RWPE1 (cell line): ENCODE data around the gene CDKN2AIPNL.

Source experiments
- CTCF ChIA-PET: fragments of 350-600 bp; sonication (Branson Sonifier 250); formaldehyde crosslinking; extraction: SDS; loops from one replicate; lab custom pipeline; 2021; lab: Yijun Ruan, JAX
- POLR2A ChIA-PET: fragments of 400-600 bp; formaldehyde crosslinking; extraction: SDS; loops from one replicate; lab custom pipeline; 2020; ENCODE audit warnings: antibody characterized with exemption; ENCODE audit not compliant: low non-redundant PET; lab: Yijun Ruan, JAX
- DNase-seq: peaks from one replicate; pipeline ENCODE4 v3.0.0; 2012; ENCODE audit warnings: low spot score
- H3K27ac ChIP-seq: fragments of 450-650 bp; 2 replicates; pipeline ENCODE4 v1.5.1; 2017
- TF ChIP-seq, protein P1 (sequence below): fragments of 450-650 bp; conservative IDR thresholded peaks from 2 replicates; pipeline ENCODE4 v1.5.1; 2017; ENCODE audit warnings: low read depth, mild to moderate bottlenecking

Gene CDKN2AIPNL, protein sequence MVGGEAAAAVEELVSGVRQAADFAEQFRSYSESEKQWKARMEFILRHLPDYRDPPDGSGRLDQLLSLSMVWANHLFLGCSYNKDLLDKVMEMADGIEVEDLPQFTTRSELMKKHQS

DNA sequence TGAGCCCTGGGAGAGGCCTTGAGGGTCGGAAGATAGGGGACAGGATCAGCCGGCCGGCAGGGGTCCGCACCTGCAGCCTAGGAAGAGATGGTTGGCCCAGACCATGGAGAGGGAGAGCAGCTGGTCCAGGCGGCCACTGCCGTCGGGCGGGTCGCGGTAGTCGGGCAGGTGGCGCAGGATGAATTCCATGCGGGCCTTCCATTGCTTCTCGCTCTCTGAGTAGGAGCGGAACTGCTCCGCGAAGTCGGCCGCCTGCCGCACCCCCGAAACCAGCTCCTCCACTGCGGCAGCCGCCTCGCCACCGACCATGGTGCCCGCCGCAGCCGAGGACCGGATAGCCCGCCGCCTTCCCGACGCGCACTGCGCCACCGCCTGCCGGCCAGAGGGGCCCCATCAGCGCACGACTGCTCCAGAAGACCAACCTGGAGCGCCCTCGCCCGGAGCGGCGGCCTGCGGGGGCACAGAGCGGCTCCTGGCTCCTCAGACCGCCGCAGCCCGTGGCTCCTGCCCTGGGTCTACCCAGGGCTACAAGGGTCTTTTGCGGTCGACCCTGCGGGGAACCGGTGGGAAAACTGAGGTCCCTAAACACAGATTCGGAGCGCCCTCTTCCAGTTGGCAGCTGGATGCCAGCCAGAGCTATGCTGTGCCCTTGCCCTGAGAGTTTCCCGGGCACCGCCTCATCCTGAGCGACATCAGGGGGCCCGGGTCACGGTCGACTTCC, at the start of gene CDKN2AIPNL:
Gene CDKN2AIPNL, minus strand, starts transcription at position 336 of the 721 bp plus-strand sequence. Its CDS starts 27 bp downstream, at position 309.
- H3K27ac ChIP-seq: peak within 1 kb of the TSS; percentile 80
- DNase-seq: peak; percentile 96
- ChIA-PET POLR2A (interaction anchor here (0.7 to 1.5 kb wide), 6 partner anchors 24 to 114 kb away, joined by 3 to 6 read pairs (median 3); partner anchors contain the start of gene UBE2B), CTCF (interaction anchor here (0.5 to 3.5 kb wide), 23 partner anchors 8 to 1619 kb away, joined by 3 to 34 read pairs (median 4); partner anchors contain the start of gene JADE2)
- TF ChIP-seq, protein P1, sequence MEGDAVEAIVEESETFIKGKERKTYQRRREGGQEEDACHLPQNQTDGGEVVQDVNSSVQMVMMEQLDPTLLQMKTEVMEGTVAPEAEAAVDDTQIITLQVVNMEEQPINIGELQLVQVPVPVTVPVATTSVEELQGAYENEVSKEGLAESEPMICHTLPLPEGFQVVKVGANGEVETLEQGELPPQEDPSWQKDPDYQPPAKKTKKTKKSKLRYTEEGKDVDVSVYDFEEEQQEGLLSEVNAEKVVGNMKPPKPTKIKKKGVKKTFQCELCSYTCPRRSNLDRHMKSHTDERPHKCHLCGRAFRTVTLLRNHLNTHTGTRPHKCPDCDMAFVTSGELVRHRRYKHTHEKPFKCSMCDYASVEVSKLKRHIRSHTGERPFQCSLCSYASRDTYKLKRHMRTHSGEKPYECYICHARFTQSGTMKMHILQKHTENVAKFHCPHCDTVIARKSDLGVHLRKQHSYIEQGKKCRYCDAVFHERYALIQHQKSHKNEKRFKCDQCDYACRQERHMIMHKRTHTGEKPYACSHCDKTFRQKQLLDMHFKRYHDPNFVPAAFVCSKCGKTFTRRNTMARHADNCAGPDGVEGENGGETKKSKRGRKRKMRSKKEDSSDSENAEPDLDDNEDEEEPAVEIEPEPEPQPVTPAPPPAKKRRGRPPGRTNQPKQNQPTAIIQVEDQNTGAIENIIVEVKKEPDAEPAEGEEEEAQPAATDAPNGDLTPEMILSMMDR: peak; percentile 95

DNA sequence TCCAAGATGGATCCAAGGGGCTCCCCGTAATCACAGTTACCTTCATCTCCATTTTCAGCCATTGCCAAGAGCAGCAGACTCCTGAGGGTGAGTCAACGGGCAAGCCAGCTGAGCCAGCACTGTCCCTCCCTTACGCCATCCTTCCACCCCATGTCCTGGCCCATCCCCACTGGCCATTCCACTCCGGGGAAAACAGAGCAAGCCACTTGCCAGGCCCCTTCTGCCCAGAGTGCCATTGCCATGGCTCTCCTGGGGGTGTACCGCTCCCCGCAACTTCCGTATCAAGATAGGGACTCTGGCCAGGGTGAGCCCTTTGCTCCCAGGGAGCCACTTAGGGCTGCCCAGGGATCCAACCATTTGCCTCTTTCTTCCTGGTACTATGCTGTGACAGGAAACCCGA, 48.9 kb upstream of the CDKN2AIPNL start:
- TF ChIP-seq, protein P1: no peak
- no peak for DNase-seq
- ChIA-PET POLR2A (no interaction called here), CTCF (no interaction called here)
- H3K27ac ChIP-seq: peak overlapping the region; percentile 16

DNA sequence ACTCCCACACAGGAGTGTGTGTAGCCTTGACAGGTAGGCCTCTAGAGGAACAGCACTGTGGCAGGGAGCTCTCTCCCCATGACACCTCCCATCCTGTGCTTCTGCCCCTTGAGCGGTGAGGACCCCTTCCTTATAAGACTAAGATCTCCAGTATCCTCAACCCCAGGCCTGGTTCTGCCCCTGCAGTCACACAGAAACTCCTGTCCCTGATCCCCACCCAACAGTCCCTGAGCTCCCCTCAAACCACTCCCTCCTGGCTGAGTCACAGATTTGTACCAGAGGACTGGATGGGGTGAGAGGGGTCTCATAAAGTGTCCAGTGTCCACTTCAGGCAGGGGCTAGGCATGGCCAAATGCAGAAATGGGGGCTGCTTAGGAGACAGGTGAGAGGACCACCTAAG, 47.8 kb upstream of the CDKN2AIPNL start:
- TF ChIP-seq, protein P1: no peak
- POLR2A ChIA-PET: no interaction called here
- no peak for DNase-seq
- peak overlapping the region; percentile 46 for H3K27ac ChIP-seq
- CTCF ChIA-PET: no interaction called here

DNA sequence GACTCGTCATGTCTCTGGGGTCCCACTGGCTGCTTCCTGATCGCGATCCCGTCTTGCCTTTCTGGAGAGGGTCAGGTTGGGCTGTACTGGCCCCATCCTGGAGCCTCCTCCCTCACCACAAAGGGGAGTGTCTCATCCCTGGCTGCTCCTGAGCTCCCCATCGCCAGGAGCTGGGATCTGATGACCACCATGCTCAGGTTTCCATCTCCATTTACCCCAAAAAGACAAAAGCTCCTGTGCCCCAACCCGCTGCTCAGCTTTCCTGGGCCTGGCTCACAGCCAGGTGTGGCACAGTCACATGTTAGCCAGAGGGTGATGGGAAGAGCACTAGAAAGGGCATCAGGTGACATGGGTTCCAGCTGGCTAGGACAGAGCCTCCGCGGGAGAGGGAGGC, 47.3 kb upstream of the CDKN2AIPNL start:
- H3K27ac ChIP-seq: peak overlapping the region; percentile 46
- ChIA-PET CTCF (no interaction called here), POLR2A (no interaction called here)
- TF ChIP-seq, protein P1: no peak
- no peak for DNase-seq

DNA sequence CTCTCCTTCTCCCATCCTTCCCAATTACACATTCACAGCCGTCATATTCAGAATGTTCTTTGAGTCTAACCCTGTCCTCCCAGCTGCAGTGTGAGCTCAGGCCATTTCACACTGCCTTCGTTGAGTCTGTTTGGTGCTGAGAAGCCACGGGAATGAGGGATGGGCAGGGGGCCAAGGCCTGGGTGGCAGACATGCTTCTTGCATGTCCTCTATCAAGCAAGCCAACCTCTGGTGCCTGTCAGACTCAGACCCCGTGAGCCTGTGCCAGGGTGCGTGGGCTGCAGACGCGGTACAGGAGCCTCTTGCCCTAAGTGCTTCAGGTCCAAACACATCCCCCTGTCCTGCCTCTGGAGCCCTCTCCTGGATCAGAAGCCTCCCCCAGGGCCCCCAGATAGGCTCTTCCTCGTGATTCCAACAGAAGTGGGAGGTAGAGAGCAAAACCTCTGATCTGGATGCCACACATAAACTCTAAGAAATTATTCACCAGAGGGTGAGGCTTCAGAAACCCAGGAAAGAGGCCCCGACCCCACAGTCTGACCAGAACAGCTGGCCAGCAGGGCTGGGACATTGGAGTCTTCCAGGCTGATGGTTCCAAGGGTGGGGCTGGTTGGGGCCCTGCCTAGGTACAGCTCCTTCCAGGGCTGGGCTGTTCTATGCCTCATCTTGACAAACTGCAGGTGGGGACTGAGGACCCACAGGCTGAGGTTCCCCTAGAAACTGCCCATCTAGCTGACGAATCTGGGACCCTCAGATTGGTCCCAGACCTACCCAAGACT, 46.7 kb upstream of the CDKN2AIPNL start:
- TF ChIP-seq, protein P1: no peak
- CTCF ChIA-PET: interaction anchor here (0.6 to 1.0 kb wide), 3 partner anchors 35 to 68 kb away, joined by 3 read pairs; no protein-coding TSS in a partner anchor
- DNase-seq: no peak
- POLR2A ChIA-PET: no interaction called here
- peak overlapping the region; percentile 46 for H3K27ac ChIP-seq

DNA sequence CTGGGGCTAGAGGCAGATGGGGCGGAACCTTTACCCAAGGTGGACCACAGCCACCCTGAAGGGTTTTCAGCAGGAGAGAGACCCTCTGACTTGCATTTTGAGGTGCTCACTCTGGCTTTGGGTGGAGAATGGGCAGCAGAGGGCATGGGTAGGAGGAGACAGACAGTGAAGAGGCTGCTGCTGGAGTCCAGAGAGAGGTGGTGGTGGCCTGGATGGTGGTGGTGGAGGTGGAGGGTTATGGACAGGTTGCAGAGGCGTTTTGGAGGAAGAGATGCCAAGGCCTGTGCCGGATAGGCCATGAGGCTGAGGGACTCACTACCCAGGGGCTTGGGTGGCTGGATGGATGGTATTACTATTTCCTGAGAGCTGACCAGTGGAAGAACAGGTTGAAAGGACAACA, 46.1 kb upstream of the CDKN2AIPNL start:
- ChIA-PET CTCF (interaction anchor here (0.6 to 1.0 kb wide), 3 partner anchors 34 to 69 kb away, joined by 3 read pairs; no protein-coding TSS in a partner anchor), POLR2A (no interaction called here)
- no peak for DNase-seq
- H3K27ac ChIP-seq: peak overlapping the region; percentile 46
- TF ChIP-seq, protein P1: no peak
